GM20000 (cell line): ENCODE results near the gene FHIP2A.

ENCODE experiments used
- DNase-seq: peaks from one replicate; pipeline ENCODE4 v3.0.0; 2012; ENCODE audit warnings: low spot score
- TF ChIP-seq, protein P1 (sequence below): IDR thresholded peaks from 2 replicates; pipeline ENCODE4 v1.5.1; 2012; ENCODE audit warnings: mild to moderate bottlenecking, control low read depth; ENCODE audit errors: extremely low read depth, missing control alignments

Gene FHIP2A

DNA sequence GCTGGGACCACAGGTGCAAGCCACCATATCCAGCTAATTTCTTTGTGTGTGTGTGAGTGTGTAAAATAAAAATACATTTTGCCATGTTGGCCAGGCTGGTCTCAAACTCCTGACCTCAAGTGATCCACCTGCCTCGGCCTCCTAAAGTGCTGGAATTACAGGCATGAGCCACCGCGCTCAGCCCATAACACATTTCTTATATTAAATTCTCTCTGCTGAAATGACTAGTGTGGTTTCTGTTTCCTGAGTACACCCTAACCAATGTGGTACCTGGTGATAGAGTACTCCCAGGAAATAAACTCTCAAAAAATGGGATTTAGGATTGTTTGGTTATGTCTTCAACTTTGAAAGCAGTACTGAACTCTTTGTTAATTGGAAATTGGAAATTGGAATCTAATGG is 19.4 kb upstream of the FHIP2A start:
- no peak for DNase-seq
- TF ChIP-seq, protein P1, sequence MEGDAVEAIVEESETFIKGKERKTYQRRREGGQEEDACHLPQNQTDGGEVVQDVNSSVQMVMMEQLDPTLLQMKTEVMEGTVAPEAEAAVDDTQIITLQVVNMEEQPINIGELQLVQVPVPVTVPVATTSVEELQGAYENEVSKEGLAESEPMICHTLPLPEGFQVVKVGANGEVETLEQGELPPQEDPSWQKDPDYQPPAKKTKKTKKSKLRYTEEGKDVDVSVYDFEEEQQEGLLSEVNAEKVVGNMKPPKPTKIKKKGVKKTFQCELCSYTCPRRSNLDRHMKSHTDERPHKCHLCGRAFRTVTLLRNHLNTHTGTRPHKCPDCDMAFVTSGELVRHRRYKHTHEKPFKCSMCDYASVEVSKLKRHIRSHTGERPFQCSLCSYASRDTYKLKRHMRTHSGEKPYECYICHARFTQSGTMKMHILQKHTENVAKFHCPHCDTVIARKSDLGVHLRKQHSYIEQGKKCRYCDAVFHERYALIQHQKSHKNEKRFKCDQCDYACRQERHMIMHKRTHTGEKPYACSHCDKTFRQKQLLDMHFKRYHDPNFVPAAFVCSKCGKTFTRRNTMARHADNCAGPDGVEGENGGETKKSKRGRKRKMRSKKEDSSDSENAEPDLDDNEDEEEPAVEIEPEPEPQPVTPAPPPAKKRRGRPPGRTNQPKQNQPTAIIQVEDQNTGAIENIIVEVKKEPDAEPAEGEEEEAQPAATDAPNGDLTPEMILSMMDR = no peak

DNA sequence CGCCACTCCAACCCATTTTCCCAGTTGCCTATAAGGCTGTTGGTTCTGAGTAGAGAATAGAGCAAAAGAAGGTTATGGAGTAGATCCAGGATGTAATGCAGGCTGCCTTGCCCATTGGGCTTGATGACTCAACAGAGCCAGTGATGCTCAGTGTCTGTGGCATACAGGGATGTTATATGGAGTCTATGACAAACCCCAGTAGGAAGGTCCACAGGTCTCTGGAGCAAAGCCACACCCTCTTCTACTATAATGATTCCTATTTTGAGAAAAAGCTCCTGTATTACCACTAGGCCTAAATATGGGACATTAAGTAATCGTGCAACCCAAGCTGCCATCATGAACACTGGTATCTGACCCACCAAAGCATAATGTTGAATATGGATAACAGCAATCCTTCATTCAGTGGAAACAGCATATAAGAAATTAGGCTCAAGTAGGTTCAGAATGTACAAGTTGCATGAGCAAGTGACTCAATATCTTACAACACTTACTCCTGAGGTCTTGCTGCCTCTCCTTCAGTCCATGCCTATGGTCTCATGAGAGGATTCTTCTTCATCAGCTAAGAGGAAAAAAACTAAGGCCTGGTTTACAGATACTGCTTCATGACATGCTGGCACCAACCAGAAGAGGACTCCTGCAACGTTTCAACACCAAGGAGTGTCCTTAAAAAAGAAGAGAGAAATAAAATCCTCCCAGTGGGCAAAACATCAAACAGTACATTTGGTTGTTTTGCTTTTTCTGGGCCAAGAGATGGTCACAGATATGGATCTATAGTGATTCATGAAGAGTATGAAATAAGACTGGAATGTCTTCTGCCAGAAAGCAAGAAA is 14.8 kb upstream of the FHIP2A start:
- no peak for DNase-seq

DNA sequence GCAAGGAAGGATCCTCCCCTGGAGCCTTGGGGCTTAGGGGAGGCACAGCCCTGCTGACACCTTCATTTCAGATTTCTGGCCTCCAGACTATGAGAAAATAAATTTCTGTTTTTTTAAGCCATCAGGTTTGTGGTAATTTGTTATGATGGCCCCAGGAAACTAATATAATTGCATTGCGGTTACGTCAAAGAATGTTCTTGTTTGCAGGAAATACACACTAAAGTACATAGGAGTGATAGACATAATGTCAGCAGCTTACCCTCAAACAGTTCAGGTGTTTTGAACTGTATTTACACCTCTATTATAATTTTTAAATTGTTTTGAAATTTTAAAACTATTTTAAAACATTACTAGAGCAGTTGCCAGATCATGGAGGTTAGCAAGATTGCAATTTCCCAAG is 12.6 kb upstream of the FHIP2A start:
- no peak for DNase-seq
- TF ChIP-seq, protein P1 = no peak

More for the DNA sequence above, 14.8 kb upstream of the FHIP2A start:
- TF ChIP-seq, protein P1 = no peak

DNA sequence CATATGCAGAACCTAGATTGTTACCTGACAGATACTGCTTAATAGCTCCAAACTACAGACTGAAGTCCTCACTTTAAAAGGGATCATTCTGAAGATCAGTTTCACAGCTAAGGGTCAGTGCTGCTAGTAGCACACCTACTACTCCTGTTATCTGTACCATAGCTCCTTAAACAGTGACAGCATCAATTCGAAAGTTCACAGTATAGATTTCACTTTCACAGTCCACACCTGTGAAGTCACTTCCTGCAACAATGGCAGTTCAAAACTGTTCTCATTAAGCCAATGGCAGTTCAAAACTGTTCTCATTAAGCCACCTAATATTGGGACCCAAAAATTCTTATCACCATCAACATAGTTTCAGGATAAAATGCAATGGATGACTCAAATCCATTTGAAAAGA is 10.7 kb upstream of the FHIP2A start:
- TF ChIP-seq, protein P1 = no peak

DNA sequence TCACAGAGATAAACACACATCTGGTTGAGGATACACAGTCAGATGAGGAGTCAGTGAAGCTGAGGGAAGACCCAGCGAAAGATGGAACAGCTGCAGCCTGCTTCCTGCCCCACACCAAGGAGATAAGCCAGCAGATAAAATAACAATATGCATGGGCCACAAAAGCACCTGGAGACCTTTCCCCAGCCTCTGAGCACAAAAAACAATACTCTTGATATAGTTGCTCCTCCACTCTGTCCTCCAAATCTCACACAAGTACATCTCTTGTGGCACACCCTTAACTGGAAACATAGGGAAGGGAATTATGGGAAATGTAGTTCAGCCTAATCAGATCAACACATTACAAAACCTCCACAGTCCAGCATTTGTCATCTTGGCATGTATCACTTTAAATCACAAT is 9.7 kb upstream of the FHIP2A start:
- DNase-seq = no peak
- TF ChIP-seq, protein P1 = no peak

More for the DNA sequence above, 10.7 kb upstream of the FHIP2A start:
- peak; percentile 79 for DNase-seq

DNA sequence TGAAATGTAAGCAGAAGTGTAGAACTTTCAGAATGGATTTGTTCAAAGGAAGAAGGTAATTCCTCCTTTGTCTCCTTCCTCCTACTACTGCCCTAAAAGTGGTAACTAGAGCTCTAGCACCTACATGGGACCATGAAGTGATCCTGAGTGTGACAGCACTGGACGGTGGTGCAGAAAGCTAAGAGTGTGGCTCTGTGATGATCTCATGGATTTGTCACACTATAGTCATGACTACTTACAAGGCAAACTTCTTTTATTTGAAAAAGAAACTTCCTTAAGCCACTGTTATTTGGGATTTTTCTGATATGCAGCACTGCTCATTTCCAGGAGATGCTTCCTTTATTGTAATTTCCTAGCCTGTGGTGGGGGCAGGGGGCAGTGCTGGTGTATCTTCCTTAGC is 5.8 kb upstream of the FHIP2A start:
- TF ChIP-seq, protein P1 = no peak
- DNase-seq = no peak

DNA sequence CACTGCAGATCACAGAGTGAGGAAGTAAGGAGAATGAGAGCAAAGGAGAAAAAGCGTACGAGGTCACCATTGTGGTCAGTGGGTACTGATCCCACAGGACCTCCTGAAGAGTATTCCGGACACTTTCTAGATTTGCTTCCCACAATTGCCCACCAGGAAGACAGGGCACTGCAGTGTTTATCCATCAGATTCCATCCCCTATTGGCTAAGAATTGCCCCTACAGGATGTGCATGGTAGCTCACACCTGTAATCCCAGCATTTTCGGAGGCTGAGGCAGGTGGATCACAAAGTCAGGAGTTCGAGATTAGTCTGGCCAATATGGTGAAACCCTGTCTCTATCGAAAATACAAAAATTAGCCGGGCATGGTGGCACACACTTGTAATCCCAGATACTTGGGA is 5.3 kb upstream of the FHIP2A start:
- no peak for DNase-seq
- TF ChIP-seq, protein P1 = no peak
